Muscle layer of colon (tissue), 2 donors: ENCODE data around the gene CEP295NL.
A peak's percentile ranks its signal among the peaks of the same experiment; 100 is the strongest.
"Not testable (repeated sequence)": the region's sequence is repeated elsewhere in the genome, so short reads cannot be mapped to it uniquely, and the experiment has no call there.

Experiments used
- H3K27ac ChIP-seq: one replicate; pipeline ENCODE4 v1.7.0; 2013; ENCODE audit warnings: low read depth, mild to moderate bottlenecking, low read length, moderate library complexity
- H3K27me3 ChIP-seq, 2 donors: one replicate each; pipeline ENCODE4 v1.7.0; 2013; ENCODE audit warnings: low read length in 2 of 2, mild to moderate bottlenecking in 2 of 2; ENCODE audit not compliant: insufficient read depth in 2 of 2, control insufficient read depth in 1 of 2
- H3K36me3 ChIP-seq: one replicate; pipeline ENCODE4 v1.7.0; 2013; ENCODE audit warnings: mild to moderate bottlenecking, low read length; ENCODE audit not compliant: insufficient read depth
- H3K4me1 ChIP-seq: one replicate; pipeline ENCODE4 v1.7.0; 2013; ENCODE audit warnings: mild to moderate bottlenecking, low read length; ENCODE audit not compliant: insufficient read depth
- H3K4me3 ChIP-seq, 2 donors: one replicate each; pipeline ENCODE4 v1.7.0; 2013; ENCODE audit warnings: low read length in 2 of 2, low read depth in 1 of 2, mild to moderate bottlenecking in 1 of 2, moderate library complexity in 1 of 2
- H3K9ac ChIP-seq: one replicate; pipeline ENCODE4 v1.7.0; 2013; ENCODE audit warnings: low read length
- H3K9me3 ChIP-seq: one replicate; pipeline ENCODE4 v1.7.0; 2013; ENCODE audit warnings: mild to moderate bottlenecking, low read length
- donor health status: abdominal sarcoma.
- donor health status: Adenocarcinoma of cecum.

Gene CEP295NL

GRCh38 chr17:78892936-78893379 lies 10.0 kb downstream of the CEP295NL start:
- H3K4me3 ChIP-seq, result no peak overlapping the region
- no peak overlapping the region for H3K27ac ChIP-seq
- no peaks in the 10 kb centered on the region for H3K9me3 ChIP-seq
- no peaks in the 10 kb centered on the region for H3K36me3 ChIP-seq
- H3K4me1 ChIP-seq, result peaks cover 84% of the 10 kb centered on the region
- H3K9ac ChIP-seq, result no peak overlapping the region
- no peaks in the 10 kb centered on the region for H3K27me3 ChIP-seq

- H3K27me3 ChIP-seq, result no peaks in the 10 kb centered on the region
- no peaks in the 10 kb centered on the region for H3K9me3 ChIP-seq
- no peak overlapping the region for H3K4me3 ChIP-seq
- no peak overlapping the region for H3K9ac ChIP-seq
- H3K27ac ChIP-seq, result no peak overlapping the region
- peaks cover 79% of the 10 kb centered on the region for H3K4me1 ChIP-seq
- no peaks in the 10 kb centered on the region for H3K36me3 ChIP-seq
These were observed 10.5 kb downstream of the CEP295NL start for GRCh38 chr17:78892520-78892919.

- Histone ChIP-seq H3K27ac (no peak overlapping the region), H3K4me3 (no peak overlapping the region), H3K36me3 (peaks cover under 1% of the 10 kb centered on the region), H3K27me3 (no peaks in the 10 kb centered on the region), H3K9ac (no peak overlapping the region), H3K4me1 (peaks cover 75% of the 10 kb centered on the region), H3K9me3 (no peaks in the 10 kb centered on the region)
These were observed 10.9 kb downstream of the CEP295NL start for GRCh38 chr17:78892062-78892456.

GRCh38 chr17:78891406-78892061 lies 11.5 kb downstream of the CEP295NL start:
- Histone ChIP-seq H3K27ac (peak overlapping the region; percentile 16), H3K9ac (no peak overlapping the region), H3K4me3 (no peak overlapping the region)

GRCh38 chr17:78890498-78890897 lies 12.5 kb downstream of the CEP295NL start:
- H3K27ac ChIP-seq, result peak overlapping the region; percentile 29
- H3K4me3 ChIP-seq, result no peak overlapping the region
- H3K9ac ChIP-seq, result no peak overlapping the region
- no peaks in the 10 kb centered on the region for H3K9me3 ChIP-seq
- no peaks in the 10 kb centered on the region for H3K27me3 ChIP-seq
- peaks cover 7% of the 10 kb centered on the region for H3K36me3 ChIP-seq
- peaks cover 77% of the 10 kb centered on the region for H3K4me1 ChIP-seq

More at GRCh38 chr17:78891406-78892061, 11.5 kb downstream of the CEP295NL start:
- peaks cover 6% of the 10 kb centered on the region for H3K36me3 ChIP-seq
- H3K27me3 ChIP-seq, result no peaks in the 10 kb centered on the region
- H3K4me1 ChIP-seq, result peaks cover 77% of the 10 kb centered on the region
- no peaks in the 10 kb centered on the region for H3K9me3 ChIP-seq

GRCh38 chr17:78890096-78890495 lies 12.9 kb downstream of the CEP295NL start:
- Histone ChIP-seq H3K27ac (peak overlapping the region; percentile 29), H3K36me3 (peaks cover 10% of the 10 kb centered on the region), H3K4me1 (peaks cover 77% of the 10 kb centered on the region)
- H3K9ac ChIP-seq, H3K4me3 ChIP-seq, H3K9me3 ChIP-seq, H3K27me3 ChIP-seq: not testable (repeated sequence)

GRCh38 chr17:78889531-78889930 lies 13.5 kb downstream of the CEP295NL start:
- Histone ChIP-seq H3K27ac (peak overlapping the region; percentile 3), H3K9me3 (no peaks in the 10 kb centered on the region), H3K36me3 (peaks cover 13% of the 10 kb centered on the region), H3K27me3 (no peaks in the 10 kb centered on the region), H3K4me1 (peaks cover 77% of the 10 kb centered on the region), H3K4me3 (no peak overlapping the region), H3K9ac (no peak overlapping the region)

GRCh38 chr17:78888941-78889518 lies 14.0 kb downstream of the CEP295NL start:
- peaks cover 78% of the 10 kb centered on the region for H3K4me1 ChIP-seq
- no peak overlapping the region for H3K4me3 ChIP-seq
- no peaks in the 10 kb centered on the region for H3K27me3 ChIP-seq
- no peak overlapping the region for H3K9ac ChIP-seq
- H3K9me3 ChIP-seq, result no peaks in the 10 kb centered on the region
- H3K27ac ChIP-seq, result no peak overlapping the region
- peaks cover 13% of the 10 kb centered on the region for H3K36me3 ChIP-seq

GRCh38 chr17:78886954-78887353 lies 16.0 kb downstream of the CEP295NL start:
- no peak overlapping the region for H3K4me3 ChIP-seq
- H3K36me3 ChIP-seq, result peaks cover 13% of the 10 kb centered on the region
- no peaks in the 10 kb centered on the region for H3K27me3 ChIP-seq
- peaks cover 77% of the 10 kb centered on the region for H3K4me1 ChIP-seq
- no peaks in the 10 kb centered on the region for H3K9me3 ChIP-seq
- H3K27ac ChIP-seq, result no peak overlapping the region
- H3K9ac ChIP-seq, result no peak overlapping the region

- peak overlapping the region; percentile 46 for H3K27ac ChIP-seq
These were observed 17.0 kb downstream of the CEP295NL start for GRCh38 chr17:78885956-78886355.

GRCh38 chr17:78884876-78885667 lies 17.9 kb downstream of the CEP295NL start:
- Histone ChIP-seq H3K4me1 (peaks cover 79% of the 10 kb centered on the region), H3K4me3 (peak overlapping the region in 1 of 2 donors; percentile 56), H3K36me3 (peaks cover 19% of the 10 kb centered on the region), H3K27ac (peak overlapping the region; percentile 90), H3K9ac (no peak overlapping the region), H3K27me3 (no peaks in the 10 kb centered on the region), H3K9me3 (no peaks in the 10 kb centered on the region)

More at GRCh38 chr17:78885956-78886355, 17.0 kb downstream of the CEP295NL start:
- Histone ChIP-seq H3K4me3 (no peak overlapping the region), H3K36me3 (peaks cover 19% of the 10 kb centered on the region), H3K27me3 (no peaks in the 10 kb centered on the region), H3K9me3 (no peaks in the 10 kb centered on the region), H3K9ac (no peak overlapping the region), H3K4me1 (peaks cover 75% of the 10 kb centered on the region)
